Endodermal cell (in vitro differentiated cells): Measurements from ENCODE around the gene ROR1. TPM values are rescaled to one million over a fixed set of nuclear protein-coding genes. Genes with fewer than 3 reads are reported as not detected.

Experiments
- DNase-seq: peaks from one replicate; pipeline ENCODE4 v3.0.0-alpha.2; 2017
- H3K27ac ChIP-seq: 2 replicates; pipeline ENCODE4 v1.5.1; 2013; ENCODE audit warnings: mild to moderate bottlenecking, low read depth, low read length, moderate library complexity
- H3K27me3 ChIP-seq: 2 replicates; pipeline ENCODE4 v1.6.1; 2013; ENCODE audit warnings: mild to moderate bottlenecking, low read length, moderate library complexity; ENCODE audit not compliant: insufficient read depth, control insufficient read depth, poor library complexity, severe bottlenecking
- H3K36me3 ChIP-seq: 2 replicates; pipeline ENCODE4 v1.7.0; 2013; ENCODE audit warnings: mild to moderate bottlenecking, low read length, moderate library complexity; ENCODE audit not compliant: control insufficient read depth, insufficient read depth
- H3K4me1 ChIP-seq: one replicate; pipeline ENCODE4 v1.7.0; 2013; ENCODE audit warnings: low read length; ENCODE audit not compliant: control insufficient read depth, insufficient read depth
- H3K4me3 ChIP-seq: 2 replicates; pipeline ENCODE4 v1.5.1; 2013; ENCODE audit warnings: mild to moderate bottlenecking, low read length, moderate library complexity
- H3K9ac ChIP-seq: 2 replicates; pipeline ENCODE4 v1.6.1; 2013; ENCODE audit warnings: mild to moderate bottlenecking, low read length, moderate library complexity; ENCODE audit not compliant: poor library complexity, severe bottlenecking; ENCODE audit errors: extremely low read depth
- H3K9me3 ChIP-seq: 2 replicates; pipeline ENCODE4 v1.6.1; 2013; ENCODE audit warnings: mild to moderate bottlenecking, low read length, moderate library complexity; ENCODE audit not compliant: control insufficient read depth
- H3K27ac Mint-ChIP-seq: 2 replicates; pipeline ENCODE4 v1.8.0; 2020; ENCODE audit warnings: mixed read lengths
- H3K27me3 Mint-ChIP-seq: 2 replicates; pipeline ENCODE4 v1.8.0; 2021; ENCODE audit warnings: mild to moderate bottlenecking, mixed read lengths; ENCODE audit not compliant: insufficient read depth
- H3K36me3 Mint-ChIP-seq: 2 replicates; pipeline ENCODE4 v1.8.0; 2020; ENCODE audit warnings: low read depth, mixed read lengths
- H3K4me1 Mint-ChIP-seq: 2 replicates; pipeline ENCODE4 v1.8.0; 2020; ENCODE audit warnings: mixed read lengths
- H3K4me3 Mint-ChIP-seq: 2 replicates; pipeline ENCODE4 v1.8.0; 2020; ENCODE audit warnings: mild to moderate bottlenecking, moderate library complexity, mixed read lengths
- H3K9me3 Mint-ChIP-seq: 2 replicates; pipeline ENCODE4 v1.8.0; 2020; ENCODE audit warnings: mild to moderate bottlenecking, mixed read lengths
- CTCF ChIP-seq: fragments of 200-600 bp; sonication (generic); conservative IDR thresholded peaks from 2 replicates; pipeline ENCODE4 v1.5.0; 2021; ENCODE audit warnings: antibody characterized with exemption, mild to moderate bottlenecking
- WGBS, 2 experiments: methylation state at CpG; one replicate each; pipeline versions ENCODE4 v1.1.5 to v1.1.7; 2013; ENCODE audit warnings: missing lambda C conversion rate in 2 of 2, mixed read lengths in 1 of 2; ENCODE audit not compliant: insufficient coverage in 1 of 2, insufficient read length in 1 of 2; 5-methylcytosine and 5-hydroxymethylcytosine counted together
- total RNA-seq, 2 donors: library from RNA; stranded (reverse); fragmentation: NEBNext Ultra II Directional in 1 of 2; extraction: Animal tissue kit (Norgen Biotek cat#: 25700) in 1 of 2; gene quantifications; 2 replicates in 1 of 2; 3 replicates in 1 of 2; pipeline ENCODE4 v1.2.1, GENCODE V29; 2021

Gene ROR1
- total RNA-seq, 2 donors from 2014 or later: 77.4 to 77.9 TPM

GRCh38 chr1:64042331-64043100 is 268.7 kb downstream of the ROR1 start:
- Histone ChIP-seq H3K36me3 (no peaks in the 10 kb centered on the region), H3K9me3 (no peaks in the 10 kb centered on the region), H3K27ac (no peak overlapping the region), H3K4me3 (no peak overlapping the region), H3K27me3 (no peaks in the 10 kb centered on the region), H3K9ac (no peak overlapping the region), H3K4me1 (peaks cover 4% of the 10 kb centered on the region)
- DNase-seq: no peak
- H3K27me3 Mint-ChIP-seq: no peaks in the 10 kb centered on the region
- H3K27ac Mint-ChIP-seq: no peak overlapping the region
- H3K4me1 Mint-ChIP-seq: peaks cover 44% of the 10 kb centered on the region
- no peak for TF ChIP-seq CTCF
- 84 to 88% methylated on average over 8 to 10 of the region's 10 CpGs for WGBS, 2 experiments
- no peaks in the 10 kb centered on the region for H3K9me3 Mint-ChIP-seq
- no peaks in the 10 kb centered on the region for H3K36me3 Mint-ChIP-seq
- H3K4me3 Mint-ChIP-seq: no peak overlapping the region

GRCh38 chr1:64043288-64043687 is 269.5 kb downstream of the ROR1 start:
- Histone ChIP-seq H3K9ac (no peak overlapping the region), H3K27ac (no peak overlapping the region), H3K9me3 (no peaks in the 10 kb centered on the region), H3K36me3 (no peaks in the 10 kb centered on the region), H3K4me1 (peaks cover 4% of the 10 kb centered on the region), H3K27me3 (no peaks in the 10 kb centered on the region), H3K4me3 (no peak overlapping the region)
- Mint-ChIP-seq H3K4me3 (no peak overlapping the region), H3K36me3 (no peaks in the 10 kb centered on the region), H3K27ac (no peak overlapping the region), H3K27me3 (no peaks in the 10 kb centered on the region), H3K4me1 (peaks cover 40% of the 10 kb centered on the region), H3K9me3 (no peaks in the 10 kb centered on the region)
- 91 to 100% methylated on average over 1 to 2 of the region's 2 CpGs for WGBS, 2 experiments
- DNase-seq: no peak
- no peak for TF ChIP-seq CTCF

- 94 to 97% methylated on average over 3 to 5 of the region's 5 CpGs for WGBS, 2 experiments
- Histone ChIP-seq H3K27me3 (no peaks in the 10 kb centered on the region), H3K27ac (no peak overlapping the region), H3K4me3 (no peak overlapping the region), H3K36me3 (no peaks in the 10 kb centered on the region), H3K4me1 (peaks cover 4% of the 10 kb centered on the region), H3K9me3 (no peaks in the 10 kb centered on the region), H3K9ac (no peak overlapping the region)
- H3K36me3 Mint-ChIP-seq: no peaks in the 10 kb centered on the region
- H3K4me3 Mint-ChIP-seq: no peak overlapping the region
- TF ChIP-seq CTCF: no peak
- no peak for DNase-seq
- H3K4me1 Mint-ChIP-seq: peaks cover 39% of the 10 kb centered on the region
- H3K27me3 Mint-ChIP-seq: no peaks in the 10 kb centered on the region
- no peaks in the 10 kb centered on the region for H3K9me3 Mint-ChIP-seq
- H3K27ac Mint-ChIP-seq: no peak overlapping the region
Observed at GRCh38 chr1:64043976-64044375, 270.2 kb downstream of the ROR1 start.
